GM18907 (cell line): Measurements from ENCODE around the gene TEKTIP1.
A peak's percentile ranks its signal among the peaks of the same experiment; 100 is the strongest.

Experiments used
- ATAC-seq: cut with Tn5 transposase; IDR thresholded peaks from one replicate; pipeline ENCODE4 v1.9.1; 2021; ENCODE audit warnings: mild to moderate bottlenecking, moderate library complexity; ENCODE audit not compliant: unreplicated experiment

Gene TEKTIP1

GRCh38 chr19:3538965-3539755 is at the start of gene TEKTIP1:
TEKTIP1 (plus strand) TSS chr19:3539174; CDS start chr19:3539178, 4 bp downstream.
- no peak for ATAC-seq

- no peak for ATAC-seq
These were observed 47.4 kb upstream of the TEKTIP1 start for GRCh38 chr19:3491396-3492119.

- ATAC-seq: no peak
These were observed 46.7 kb upstream of the TEKTIP1 start for GRCh38 chr19:3492131-3492839.

- no peak for ATAC-seq
These were observed 46.1 kb upstream of the TEKTIP1 start for GRCh38 chr19:3492919-3493318.

GRCh38 chr19:3493651-3494050 is 45.3 kb upstream of the TEKTIP1 start:
- ATAC-seq: no peak

GRCh38 chr19:3494051-3494450 is 44.9 kb upstream of the TEKTIP1 start:
- no peak for ATAC-seq

GRCh38 chr19:3494559-3494958 is 44.4 kb upstream of the TEKTIP1 start:
- ATAC-seq: no peak

GRCh38 chr19:3496392-3497273 is 42.3 kb upstream of the TEKTIP1 start:
- ATAC-seq: no peak

GRCh38 chr19:3497757-3498520 is 41.0 kb upstream of the TEKTIP1 start:
- no peak for ATAC-seq

GRCh38 chr19:3499738-3500428 is 39.1 kb upstream of the TEKTIP1 start:
- ATAC-seq: peak; percentile 2

- ATAC-seq: peak; percentile 77
These were observed 38.4 kb upstream of the TEKTIP1 start, which contains the start of gene DOHH for GRCh38 chr19:3500429-3501101. DOHH (minus strand) TSS chr19:3500674; CDS start chr19:3496814, 3,860 bp downstream.

GRCh38 chr19:3501780-3502179 is 37.2 kb upstream of the TEKTIP1 start:
- no peak for ATAC-seq

GRCh38 chr19:3503036-3503572 is 35.9 kb upstream of the TEKTIP1 start:
- ATAC-seq: no peak

GRCh38 chr19:3504735-3505134 is 34.2 kb upstream of the TEKTIP1 start:
- no peak for ATAC-seq

GRCh38 chr19:3505598-3506383 is 33.2 kb upstream of the TEKTIP1 start, which contains the start of gene FZR1:
FZR1 (plus strand) TSS chr19:3506311; CDS start chr19:3522990, 16,679 bp downstream.
- peak; percentile 82 for ATAC-seq

- ATAC-seq: peak; percentile 35
These were observed 32.3 kb upstream of the TEKTIP1 start for GRCh38 chr19:3506384-3507340.
